IPS-20b (cell line): ENCODE measurements around the gene CFAP45.

Experiments used
- H3K27ac ChIP-seq: one replicate; pipeline ENCODE4 v1.5.1; 2013; ENCODE audit warnings: low read length
- H3K27me3 ChIP-seq: 2 replicates; pipeline ENCODE4 v1.6.1; 2013; ENCODE audit warnings: mild to moderate bottlenecking, low read length, inconsistent platforms; ENCODE audit not compliant: insufficient read depth
- H3K36me3 ChIP-seq: 2 replicates; pipeline ENCODE4 v1.6.1; 2013; ENCODE audit warnings: low read depth, mild to moderate bottlenecking, inconsistent platforms, low read length, moderate library complexity; ENCODE audit not compliant: insufficient read depth
- H3K4me1 ChIP-seq: 2 replicates; pipeline ENCODE4 v1.6.1; 2013; ENCODE audit warnings: mild to moderate bottlenecking, control low read depth, inconsistent platforms, low read length, moderate library complexity; ENCODE audit not compliant: insufficient read depth
- H3K4me3 ChIP-seq: 2 replicates; pipeline ENCODE4 v1.5.1; 2013; ENCODE audit warnings: mild to moderate bottlenecking, low read length, inconsistent platforms
- H3K9ac ChIP-seq: 2 replicates; pipeline ENCODE4 v1.6.1; 2013; ENCODE audit warnings: low read depth, mild to moderate bottlenecking, inconsistent platforms, low read length, moderate library complexity
- H3K9me3 ChIP-seq: 2 replicates; pipeline ENCODE4 v1.6.1; 2013; ENCODE audit warnings: mild to moderate bottlenecking, low read depth, low read length, inconsistent platforms; ENCODE audit not compliant: insufficient read depth

The CFAP45 gene

DNA sequence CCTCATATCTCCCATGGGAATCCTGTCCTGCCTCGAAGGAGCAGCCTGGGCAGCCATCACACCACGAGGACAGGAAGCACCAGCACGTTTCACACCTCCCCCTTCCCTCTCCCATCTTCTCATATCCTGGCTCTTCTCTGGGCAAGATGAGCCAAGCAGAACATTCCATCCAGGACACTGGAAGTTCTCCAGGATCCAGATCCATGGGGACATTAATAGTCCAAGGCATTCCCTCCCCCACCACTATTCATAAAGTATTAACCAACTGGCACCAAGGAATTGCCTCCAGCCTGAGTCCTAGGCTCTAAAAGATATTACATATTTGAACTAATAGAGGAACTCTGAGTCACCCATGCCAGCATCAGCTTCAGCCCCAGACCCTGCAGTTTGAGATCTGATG lies 64.6 kb downstream of the CFAP45 start:
- H3K4me1 ChIP-seq = peaks cover 14% of the 10 kb centered on the region
- no peaks in the 10 kb centered on the region for H3K36me3 ChIP-seq
- peaks cover 33% of the 10 kb centered on the region for H3K27me3 ChIP-seq
- no peak overlapping the region for H3K27ac ChIP-seq
- no peak overlapping the region for H3K4me3 ChIP-seq
- H3K9ac ChIP-seq = no peak overlapping the region
- H3K9me3 ChIP-seq = no peaks in the 10 kb centered on the region

- Histone ChIP-seq H3K36me3 (no peaks in the 10 kb centered on the region), H3K4me3 (no peak overlapping the region), H3K9ac (no peak overlapping the region), H3K4me1 (peaks cover 14% of the 10 kb centered on the region), H3K27me3 (peaks cover 40% of the 10 kb centered on the region), H3K9me3 (no peaks in the 10 kb centered on the region), H3K27ac (no peak overlapping the region)
Observed at GRCh38 chr1:159832309-159832708, 67.7 kb downstream of the CFAP45 start.

DNA sequence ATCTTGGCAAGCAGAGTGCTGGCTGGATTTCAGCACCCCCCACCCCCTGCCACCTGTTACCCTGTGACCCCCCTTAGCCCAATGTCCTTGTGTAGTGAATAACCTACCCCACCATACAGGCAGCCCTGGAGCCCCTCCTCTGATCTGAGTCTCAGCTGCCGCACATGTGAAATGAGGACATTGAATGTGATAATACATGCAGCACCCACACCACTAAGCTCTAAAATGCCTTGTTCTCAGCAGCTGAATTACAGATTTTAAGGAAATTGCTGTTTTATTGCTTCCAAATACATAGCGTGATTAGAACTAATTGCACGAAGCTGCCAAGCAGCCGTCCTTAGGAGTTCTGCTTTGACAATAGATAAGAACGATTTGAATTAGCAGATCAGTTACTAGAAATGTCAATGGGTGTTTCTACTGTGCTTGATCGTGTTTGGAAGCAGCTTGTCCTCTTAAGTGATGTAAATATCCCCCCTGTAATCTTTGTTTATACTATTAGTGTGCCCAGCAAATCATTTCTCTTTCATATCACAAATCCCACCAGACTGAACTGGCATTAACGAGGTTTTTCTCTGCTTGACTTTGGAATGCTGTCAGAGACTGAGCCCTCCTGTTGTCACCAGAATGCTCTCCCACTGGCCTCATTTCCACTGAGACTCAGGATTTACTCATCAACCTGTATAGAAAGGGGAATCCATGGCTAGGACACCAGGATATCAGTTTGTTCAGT lies 68.4 kb downstream of the CFAP45 start:
- Histone ChIP-seq H3K9ac (no peak overlapping the region), H3K27me3 (peaks cover 40% of the 10 kb centered on the region), H3K4me3 (no peak overlapping the region), H3K4me1 (peaks cover 14% of the 10 kb centered on the region), H3K27ac (no peak overlapping the region), H3K36me3 (no peaks in the 10 kb centered on the region), H3K9me3 (no peaks in the 10 kb centered on the region)

DNA sequence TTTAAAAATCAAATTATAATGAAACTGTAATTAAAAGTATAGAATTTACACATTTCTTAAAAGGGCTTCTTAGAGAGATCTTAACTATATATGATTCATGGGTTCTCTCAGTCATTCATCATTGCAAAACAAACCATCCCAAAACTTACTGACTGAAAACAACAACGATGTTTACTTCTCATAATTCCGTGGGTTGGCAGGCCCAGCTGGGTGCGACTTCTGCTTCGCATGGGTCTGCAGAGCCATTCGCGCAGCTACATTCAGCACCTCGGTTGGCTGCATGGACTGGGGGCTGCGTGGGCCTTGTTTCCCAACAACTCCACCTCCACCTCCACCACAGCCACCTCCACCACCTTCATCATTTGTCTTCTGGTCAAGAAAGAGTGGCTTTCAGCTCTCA lies 69.2 kb downstream of the CFAP45 start:
- Histone ChIP-seq H3K9ac (no peak overlapping the region), H3K4me3 (no peak overlapping the region), H3K9me3 (no peaks in the 10 kb centered on the region), H3K36me3 (no peaks in the 10 kb centered on the region), H3K27ac (no peak overlapping the region), H3K4me1 (peaks cover 14% of the 10 kb centered on the region), H3K27me3 (peaks cover 40% of the 10 kb centered on the region)

- peaks cover 40% of the 10 kb centered on the region for H3K27me3 ChIP-seq
- no peaks in the 10 kb centered on the region for H3K36me3 ChIP-seq
- H3K9me3 ChIP-seq = no peaks in the 10 kb centered on the region
- no peak overlapping the region for H3K27ac ChIP-seq
- H3K4me1 ChIP-seq = peaks cover 14% of the 10 kb centered on the region
- no peak overlapping the region for H3K9ac ChIP-seq
- no peak overlapping the region for H3K4me3 ChIP-seq
Observed at GRCh38 chr1:159829822-159830465, 70.0 kb downstream of the CFAP45 start.

DNA sequence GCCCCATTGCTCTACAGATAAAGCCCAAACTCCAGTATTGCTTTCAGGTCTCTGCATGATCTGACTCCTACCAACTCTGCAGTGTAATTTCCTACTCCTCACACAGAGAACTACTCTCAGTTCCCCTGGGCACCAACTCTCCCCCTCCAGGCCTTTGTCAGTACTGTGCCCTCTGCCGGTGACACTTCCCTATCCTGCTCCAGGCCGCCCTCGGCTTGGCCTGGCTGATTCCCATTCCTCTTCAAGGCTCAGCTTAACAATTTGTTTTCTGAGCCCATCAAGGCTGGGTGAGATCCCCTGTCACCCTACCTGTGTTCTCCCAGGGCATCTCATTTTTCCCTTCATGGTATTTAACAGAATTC lies 70.7 kb downstream of the CFAP45 start:
- Histone ChIP-seq H3K27me3 (peaks cover 43% of the 10 kb centered on the region), H3K27ac (no peak overlapping the region), H3K36me3 (no peaks in the 10 kb centered on the region), H3K9ac (no peak overlapping the region), H3K9me3 (no peaks in the 10 kb centered on the region), H3K4me1 (peaks cover 14% of the 10 kb centered on the region), H3K4me3 (no peak overlapping the region)

GRCh38 chr1:159828581-159829272 lies 71.2 kb downstream of the CFAP45 start:
- H3K4me3 ChIP-seq = no peak overlapping the region
- H3K9ac ChIP-seq = no peak overlapping the region
- H3K4me1 ChIP-seq = peaks cover 14% of the 10 kb centered on the region
- H3K9me3 ChIP-seq = no peaks in the 10 kb centered on the region
- H3K27me3 ChIP-seq = peaks cover 44% of the 10 kb centered on the region
- H3K36me3 ChIP-seq = no peaks in the 10 kb centered on the region
- no peak overlapping the region for H3K27ac ChIP-seq

GRCh38 chr1:159828176-159828575 lies 71.8 kb downstream of the CFAP45 start:
- Histone ChIP-seq H3K4me1 (peaks cover 14% of the 10 kb centered on the region), H3K9ac (no peak overlapping the region), H3K4me3 (no peak overlapping the region), H3K9me3 (no peaks in the 10 kb centered on the region), H3K27me3 (peaks cover 39% of the 10 kb centered on the region), H3K27ac (no peak overlapping the region), H3K36me3 (no peaks in the 10 kb centered on the region)

GRCh38 chr1:159827549-159827948 lies 72.4 kb downstream of the CFAP45 start:
- H3K4me3 ChIP-seq = no peak overlapping the region
- no peak overlapping the region for H3K27ac ChIP-seq
- peaks cover 12% of the 10 kb centered on the region for H3K4me1 ChIP-seq
- H3K9ac ChIP-seq = no peak overlapping the region
- H3K9me3 ChIP-seq = no peaks in the 10 kb centered on the region
- H3K36me3 ChIP-seq = no peaks in the 10 kb centered on the region
- peaks cover 37% of the 10 kb centered on the region for H3K27me3 ChIP-seq

- Histone ChIP-seq H3K27me3 (peaks cover 38% of the 10 kb centered on the region), H3K4me1 (peaks cover 8% of the 10 kb centered on the region; the same call in 1 of the 2 replicates), H3K27ac (no peak overlapping the region), H3K4me3 (no peak overlapping the region), H3K9ac (no peak overlapping the region), H3K36me3 (no peaks in the 10 kb centered on the region), H3K9me3 (no peaks in the 10 kb centered on the region)
Observed at GRCh38 chr1:159827102-159827490, 72.9 kb downstream of the CFAP45 start.

DNA sequence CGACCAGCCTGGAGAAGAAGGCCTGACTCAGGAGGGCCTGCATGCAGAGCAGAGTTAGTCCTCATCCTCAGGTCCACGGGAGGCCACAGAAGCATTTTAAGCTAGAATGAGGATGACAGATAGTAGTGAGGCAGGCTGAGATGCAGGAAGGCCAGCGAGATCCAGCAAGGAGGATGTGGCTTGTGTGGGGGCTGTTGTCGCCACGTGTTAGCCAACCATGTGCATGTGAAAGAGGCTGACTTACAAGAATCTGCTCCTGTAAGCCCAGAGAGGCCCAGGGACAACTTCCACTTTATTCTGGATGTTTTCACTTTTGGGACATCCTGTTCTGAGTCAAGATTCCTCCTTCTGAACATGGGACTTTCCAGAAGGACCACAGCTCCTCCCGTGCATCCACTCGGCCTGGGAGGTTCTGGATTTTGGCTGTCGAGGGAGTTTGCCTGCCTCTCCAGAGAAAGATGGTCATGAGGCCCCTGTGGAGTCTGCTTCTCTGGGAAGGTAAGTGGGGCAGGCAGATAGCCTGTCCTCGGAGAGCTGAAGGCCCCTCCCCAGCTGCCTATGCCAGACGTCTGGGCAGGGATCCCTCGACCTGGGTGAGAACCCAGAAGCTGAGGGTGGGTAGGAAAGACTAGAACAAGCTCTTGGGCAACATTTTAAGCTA lies 73.4 kb downstream of the CFAP45 start, which contains the start of gene SLAMF8:
Gene SLAMF8 (plus strand): TSS at position 433 of the 661 bp plus-strand sequence. CDS start 26 bp downstream, at position 459.
- Histone ChIP-seq H3K4me1 (peaks cover 2% of the 10 kb centered on the region; the same call in 1 of the 2 replicates), H3K9me3 (no peaks in the 10 kb centered on the region), H3K9ac (no peak within 1 kb of the TSS), H3K4me3 (no peak within 1 kb of the TSS), H3K36me3 (no peaks in the 10 kb centered on the region), H3K27ac (no peak within 1 kb of the TSS), H3K27me3 (peaks cover 39% of the 10 kb centered on the region)
